SJCRH30 (cell line): Measurements from ENCODE around the gene CCL3. TPM values are rescaled to one million over a fixed set of nuclear protein-coding genes. Genes with fewer than 3 reads are reported as not detected.
"Not testable (repeated sequence)": the region's sequence is repeated elsewhere in the genome, so short reads cannot be mapped to it uniquely, and the experiment has no call there.

ENCODE experiments used
- DNase-seq, 2 experiments: peaks; one replicate each; pipeline ENCODE4 v3.0.0-alpha.2; 2015 to 2020
- H3K27ac ChIP-seq: fragments of 250-450 bp; sonication (Bioruptor Pico); 2 replicates; pipeline ENCODE4 v1.5.1; 2020; ENCODE audit warnings: mild to moderate bottlenecking, moderate library complexity
- H3K27me3 ChIP-seq: fragments of 250-450 bp; sonication (Bioruptor Pico); 2 replicates; pipeline ENCODE4 v1.5.1; 2020; ENCODE audit warnings: mild to moderate bottlenecking, moderate library complexity
- H3K36me3 ChIP-seq: fragments of 250-450 bp; sonication (Bioruptor Pico); 2 replicates; pipeline ENCODE4 v1.5.1; 2020; ENCODE audit warnings: mild to moderate bottlenecking, moderate library complexity
- H3K4me1 ChIP-seq: fragments of 250-450 bp; sonication (Bioruptor Pico); 2 replicates; pipeline ENCODE4 v1.5.1; 2020; ENCODE audit warnings: mild to moderate bottlenecking, moderate library complexity
- H3K4me3 ChIP-seq: fragments of 250-450 bp; sonication (Bioruptor Pico); 2 replicates; pipeline ENCODE4 v1.5.1; 2020; ENCODE audit warnings: mild to moderate bottlenecking, moderate library complexity
- H3K9me3 ChIP-seq: fragments of 250-450 bp; sonication (Bioruptor Pico); replicated peaks from 2 replicates; pipeline ENCODE4 v1.5.1; 2020; ENCODE audit warnings: mild to moderate bottlenecking, moderate library complexity
- total RNA-seq: library from RNA; depleted of rRNA; stranded (reverse); fragments of >200 nt; shearing (Covaris generic); gene quantifications from 2 replicates; pipeline ENCODE4 v1.2.3, GENCODE V29; 2014

CCL3 gene
- total RNA-seq, 1 experiment from 2014 or later = not detected

DNA sequence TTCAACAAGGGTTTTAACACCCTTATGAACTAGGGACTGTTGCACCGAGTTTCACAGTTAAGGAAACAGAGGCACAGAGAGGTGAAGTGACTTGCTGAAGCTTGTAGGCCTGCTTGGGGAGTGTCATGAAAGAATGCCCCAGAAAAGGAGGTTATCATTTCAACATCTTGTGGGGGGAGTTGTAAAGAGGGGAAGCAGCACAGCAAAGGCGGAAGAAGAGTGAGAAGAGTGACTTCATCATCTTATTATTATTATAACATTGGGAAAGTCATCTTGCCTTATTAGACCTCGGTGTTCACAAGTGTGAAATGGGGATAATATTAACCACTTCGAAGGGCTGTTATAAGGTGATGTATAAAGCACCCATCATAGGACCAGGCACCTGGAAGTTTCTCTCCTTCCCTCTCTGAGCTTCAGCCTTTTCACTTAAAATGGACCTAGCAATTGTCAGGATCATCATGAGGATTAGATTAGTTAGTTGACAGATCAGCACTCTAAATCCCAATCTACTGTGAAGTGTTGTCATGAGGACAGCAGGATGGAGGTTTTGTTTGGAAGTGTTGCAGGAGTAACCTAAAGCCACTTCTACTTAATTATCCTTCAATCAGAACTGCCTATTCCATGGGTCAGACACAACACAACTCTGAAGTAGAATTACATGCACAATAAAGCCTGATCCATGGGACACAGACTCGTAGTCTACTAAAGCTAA, 16.0 kb upstream of the CCL3 start:
- peaks cover 13% of the 10 kb centered on the region for H3K27me3 ChIP-seq
- DNase-seq = no peak
- no peaks in the 10 kb centered on the region for H3K36me3 ChIP-seq
- no peak overlapping the region for H3K4me3 ChIP-seq
- H3K27ac ChIP-seq = no peak overlapping the region
- no peaks in the 10 kb centered on the region for H3K4me1 ChIP-seq
- no peaks in the 10 kb centered on the region for H3K9me3 ChIP-seq

DNA sequence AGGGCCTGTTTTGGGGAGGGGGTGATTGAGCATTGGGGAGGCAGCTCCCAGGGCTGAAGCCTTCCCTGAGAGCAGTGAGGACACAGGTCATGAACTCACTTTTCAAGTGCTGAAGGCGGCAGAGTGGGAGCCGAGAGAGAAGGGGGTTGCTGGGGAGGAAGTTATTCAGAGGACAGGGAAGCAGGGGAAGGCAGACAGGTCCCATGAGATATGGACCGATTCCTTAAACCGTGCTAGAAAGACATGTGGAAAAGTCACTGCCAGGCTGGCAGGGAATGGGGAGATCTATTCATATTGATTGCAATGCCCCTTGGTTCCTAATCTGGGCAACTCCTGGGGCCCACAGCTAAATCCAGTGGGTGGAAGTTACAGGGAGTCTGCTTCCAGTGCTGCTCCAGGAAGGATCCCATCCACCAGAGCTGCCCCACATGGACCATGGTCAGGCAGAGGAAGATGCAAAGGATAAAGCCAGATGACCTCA, 14.8 kb upstream of the CCL3 start:
- no peaks in the 10 kb centered on the region for H3K9me3 ChIP-seq
- 0 out of 2 replicates have a peak, but pooled peaks cover 5% of the 10 kb centered on the region for H3K27me3 ChIP-seq
- no peaks in the 10 kb centered on the region for H3K4me1 ChIP-seq
- H3K27ac ChIP-seq = no peak overlapping the region
- no peak overlapping the region for H3K4me3 ChIP-seq
- no peak for DNase-seq
- H3K36me3 ChIP-seq = no peaks in the 10 kb centered on the region

DNA sequence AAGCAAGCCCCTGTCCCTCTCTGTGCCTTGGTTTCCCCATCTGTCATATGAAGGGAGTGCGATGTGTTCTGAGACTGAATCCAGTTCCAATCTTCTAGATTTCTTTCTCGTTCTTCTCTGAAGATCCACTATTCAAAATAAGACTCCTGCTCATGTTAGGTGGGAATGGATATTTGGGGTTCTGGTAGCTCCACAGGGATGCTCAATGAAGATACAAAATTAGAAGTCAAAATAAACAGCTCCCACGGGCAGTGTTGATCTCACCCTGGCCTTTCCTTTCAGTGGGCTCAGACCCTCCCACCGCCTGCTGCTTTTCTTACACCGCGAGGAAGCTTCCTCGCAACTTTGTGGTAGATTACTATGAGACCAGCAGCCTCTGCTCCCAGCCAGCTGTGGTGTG, 14.3 kb upstream of the CCL3 start:
- H3K27ac ChIP-seq, H3K27me3 ChIP-seq, H3K9me3 ChIP-seq, H3K36me3 ChIP-seq, DNase-seq, H3K4me3 ChIP-seq, H3K4me1 ChIP-seq: not testable (repeated sequence)

DNA sequence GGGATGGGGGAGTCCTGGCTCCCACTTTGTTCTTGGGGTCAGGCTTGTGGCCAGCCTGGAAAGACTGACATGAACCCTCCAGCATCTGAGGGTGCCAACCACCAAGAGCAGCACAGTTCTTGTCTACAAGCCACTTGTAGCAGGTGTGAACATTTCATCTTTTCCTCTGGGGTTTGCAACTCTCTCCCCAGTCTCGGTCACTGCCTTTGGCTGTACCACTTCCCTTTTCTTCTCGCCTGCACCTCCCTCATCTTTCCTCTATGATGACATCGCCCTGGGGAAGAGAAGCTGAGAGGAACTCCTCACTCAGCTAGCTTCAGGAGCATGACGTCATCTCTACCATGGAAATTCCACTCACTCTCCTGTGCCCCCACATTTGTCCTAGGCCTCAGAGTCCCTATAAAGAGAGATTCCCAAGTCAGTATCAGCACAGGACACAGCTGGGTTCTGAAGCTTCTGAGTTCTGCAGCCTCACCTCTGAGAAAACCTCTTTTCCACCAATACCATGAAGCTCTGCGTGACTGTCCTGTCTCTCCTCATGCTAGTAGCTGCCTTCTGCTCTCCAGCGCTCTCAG, 13.5 kb upstream of the CCL3 start, which contains the start of gene CCL4:
Gene CCL4 (plus strand): TSS at position 427 of the 575 bp plus-strand sequence. CDS start 79 bp downstream, at position 506.
- not testable (repeated sequence) for H3K27ac ChIP-seq, H3K4me1 ChIP-seq, H3K9me3 ChIP-seq, DNase-seq, H3K36me3 ChIP-seq, H3K27me3 ChIP-seq, H3K4me3 ChIP-seq

DNA sequence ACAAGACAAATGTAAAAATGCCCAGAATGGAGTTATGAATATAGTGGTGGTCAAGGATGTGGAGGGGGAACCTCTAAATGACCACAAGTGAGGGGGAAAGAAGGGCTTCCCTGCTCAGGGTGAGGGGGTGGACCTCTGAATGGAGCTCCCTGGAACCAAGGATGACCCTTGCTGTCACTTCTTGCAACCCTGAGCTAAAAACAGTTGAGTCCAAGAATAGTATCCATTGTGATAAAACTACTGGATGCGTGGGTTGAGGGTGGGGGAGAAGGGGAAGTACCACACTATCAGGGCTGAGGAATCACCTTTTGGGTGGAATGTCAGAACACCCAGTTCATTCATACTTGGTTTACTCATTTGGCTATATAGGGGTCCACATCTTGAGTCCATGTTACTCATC, 9.1 kb upstream of the CCL3 start:
- H3K36me3 ChIP-seq, H3K4me3 ChIP-seq, H3K27ac ChIP-seq, H3K9me3 ChIP-seq, DNase-seq, H3K4me1 ChIP-seq, H3K27me3 ChIP-seq: not testable (repeated sequence)

DNA sequence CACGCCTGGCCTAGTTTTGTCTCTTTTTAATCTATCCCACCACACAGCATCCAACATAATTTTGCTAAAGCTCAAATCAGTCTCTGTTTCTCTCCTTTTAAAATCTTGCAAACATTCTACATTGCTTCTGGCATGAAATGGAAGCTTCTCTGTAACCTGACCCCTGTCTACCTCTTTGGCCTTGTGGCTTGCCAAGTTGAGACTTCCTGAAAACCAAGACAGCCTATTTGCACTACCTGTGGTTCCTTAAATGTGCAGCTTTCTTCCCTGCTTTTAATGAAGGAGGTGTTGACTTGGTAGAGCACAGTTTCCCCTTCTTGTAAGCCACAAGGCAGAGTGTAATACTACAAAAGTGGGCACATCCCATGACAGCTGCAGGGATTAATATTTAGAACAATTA, 6.0 kb upstream of the CCL3 start:
- Histone ChIP-seq H3K4me3 (no peak overlapping the region), H3K36me3 (no peaks in the 10 kb centered on the region), H3K4me1 (no peaks in the 10 kb centered on the region), H3K27ac (no peak overlapping the region), H3K27me3 (no peaks in the 10 kb centered on the region), H3K9me3 (no peaks in the 10 kb centered on the region)
- no peak for DNase-seq

DNA sequence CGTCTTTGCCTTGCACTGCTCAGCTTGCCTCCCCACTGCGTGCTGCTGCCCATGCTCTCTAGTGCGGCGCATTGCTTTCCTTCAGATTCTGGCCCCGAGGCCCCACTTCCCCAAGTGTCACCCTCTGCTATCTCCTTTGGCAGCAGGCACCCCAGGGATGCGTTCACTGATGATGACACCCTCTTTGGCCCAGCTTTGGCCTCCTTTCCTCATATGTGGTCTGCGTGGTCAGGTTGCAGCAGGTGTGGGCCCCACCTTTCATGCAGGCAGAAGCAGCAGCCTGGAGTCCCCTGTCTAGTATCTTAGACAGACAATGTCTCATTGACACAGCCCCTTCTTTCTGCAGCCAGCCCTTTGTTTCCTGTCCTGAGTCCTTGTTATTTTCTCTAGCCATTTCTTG, 4.8 kb upstream of the CCL3 start:
- H3K27ac ChIP-seq = no peak overlapping the region
- H3K36me3 ChIP-seq = no peaks in the 10 kb centered on the region
- H3K4me3 ChIP-seq = no peak overlapping the region
- no peaks in the 10 kb centered on the region for H3K9me3 ChIP-seq
- 0 out of 2 replicates have a peak, but pooled peaks cover 3% of the 10 kb centered on the region for H3K27me3 ChIP-seq
- DNase-seq = no peak
- no peaks in the 10 kb centered on the region for H3K4me1 ChIP-seq

DNA sequence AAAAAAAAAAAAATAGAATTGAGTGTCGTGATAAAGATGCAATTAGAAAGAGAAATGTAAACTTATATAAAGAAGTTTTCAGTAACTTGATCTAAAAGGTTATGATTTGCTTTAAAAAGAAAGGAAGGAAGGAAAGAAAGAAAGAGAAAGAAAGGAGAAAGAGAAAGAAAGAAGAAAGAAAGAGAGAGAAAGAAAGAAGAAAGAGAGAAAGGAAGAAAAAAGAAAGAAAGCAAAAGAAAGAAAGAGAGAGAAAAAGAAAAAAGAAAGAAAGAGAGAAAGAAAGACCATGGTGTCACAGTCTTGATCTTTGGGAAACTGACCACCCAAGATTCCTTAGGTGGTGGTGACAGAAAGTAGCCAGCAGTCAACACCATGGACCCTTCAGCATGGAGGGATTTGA, 4.3 kb upstream of the CCL3 start:
- Histone ChIP-seq H3K27ac (no peak overlapping the region), H3K4me3 (no peak overlapping the region), H3K4me1 (no peaks in the 10 kb centered on the region), H3K9me3 (no peaks in the 10 kb centered on the region), H3K36me3 (no peaks in the 10 kb centered on the region), H3K27me3 (0 out of 2 replicates have a peak, but pooled peaks cover 3% of the 10 kb centered on the region)
- DNase-seq = no peak

DNA sequence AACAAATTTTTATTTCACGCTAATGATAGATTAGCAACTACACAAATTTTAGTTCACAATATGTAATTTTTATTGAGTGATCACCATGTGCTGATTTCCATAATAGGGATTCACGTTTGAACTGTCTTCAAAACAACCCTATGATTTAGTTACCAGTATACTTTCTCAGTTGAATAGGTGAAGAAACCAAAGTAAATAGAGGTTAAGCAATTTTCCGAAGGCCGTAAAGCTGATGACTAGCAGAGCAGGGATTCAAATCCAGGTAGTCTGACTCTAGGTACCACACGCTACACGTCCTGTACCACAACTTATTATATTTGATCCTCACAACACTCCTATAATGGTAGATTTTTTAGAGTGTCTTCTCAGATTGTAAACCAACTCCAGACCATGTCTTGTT, 2.8 kb upstream of the CCL3 start:
- not testable (repeated sequence) for H3K36me3 ChIP-seq, DNase-seq, H3K27me3 ChIP-seq, H3K9me3 ChIP-seq, H3K4me1 ChIP-seq, H3K27ac ChIP-seq, H3K4me3 ChIP-seq

DNA sequence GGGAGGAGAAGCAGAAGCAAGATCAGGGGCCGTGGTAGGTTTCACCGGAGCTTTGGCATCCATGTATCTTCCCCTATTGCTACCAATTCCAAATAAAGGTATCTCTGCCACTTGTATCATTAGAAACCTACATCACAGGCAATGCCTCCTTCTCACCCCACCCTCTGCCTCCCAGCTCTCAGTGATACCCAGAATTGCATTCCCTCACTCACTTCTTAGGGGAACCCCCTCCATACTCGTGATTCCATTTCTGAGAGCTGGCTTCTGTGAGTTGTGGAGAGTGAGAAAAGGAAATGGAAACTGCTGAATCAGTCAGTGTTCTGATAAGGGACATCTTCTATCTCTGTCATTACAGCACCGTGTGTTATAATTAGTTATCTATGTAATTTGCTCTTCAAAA, 2.3 kb upstream of the CCL3 start:
- H3K27me3 ChIP-seq = 0 out of 2 replicates have a peak, but pooled peaks cover 3% of the 10 kb centered on the region
- H3K9me3 ChIP-seq = no peaks in the 10 kb centered on the region
- H3K4me3 ChIP-seq = no peak overlapping the region
- no peak overlapping the region for H3K27ac ChIP-seq
- H3K4me1 ChIP-seq = no peaks in the 10 kb centered on the region
- H3K36me3 ChIP-seq = no peaks in the 10 kb centered on the region
- DNase-seq = no peak

DNA sequence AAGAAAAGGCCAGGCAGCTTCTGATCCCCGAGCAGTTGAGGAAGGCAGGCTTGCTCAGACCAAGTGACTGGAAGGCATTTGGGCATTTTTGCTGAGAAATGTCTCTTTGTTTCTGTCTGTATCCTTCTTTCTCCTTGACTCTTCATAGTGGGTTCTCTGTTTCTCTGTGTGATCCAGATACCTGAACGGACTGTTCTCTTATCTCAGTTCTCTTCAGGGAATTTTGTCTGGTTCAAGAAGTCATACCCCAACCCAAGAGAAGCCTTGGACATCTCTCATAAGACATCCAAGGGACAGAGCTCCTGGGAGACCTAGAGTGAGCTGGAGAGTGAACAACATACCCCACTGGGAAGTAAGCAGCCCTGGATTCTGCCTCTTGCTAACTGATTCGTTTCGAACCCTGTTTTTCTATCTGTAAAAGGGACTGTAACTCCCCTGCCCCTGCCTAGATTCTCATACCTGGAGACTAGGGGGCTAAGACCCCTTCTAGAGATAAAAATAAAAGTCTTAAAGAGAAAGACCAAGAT, 541 bp downstream of the CCL3 start:
- 0 out of 2 replicates have a peak, but pooled peaks cover 3% of the 10 kb centered on the region for H3K27me3 ChIP-seq
- no peak overlapping the region for H3K4me3 ChIP-seq
- no peaks in the 10 kb centered on the region for H3K36me3 ChIP-seq
- H3K4me1 ChIP-seq = no peaks in the 10 kb centered on the region
- H3K27ac ChIP-seq = no peak overlapping the region
- H3K9me3 ChIP-seq = no peaks in the 10 kb centered on the region
- no peak for DNase-seq

DNA sequence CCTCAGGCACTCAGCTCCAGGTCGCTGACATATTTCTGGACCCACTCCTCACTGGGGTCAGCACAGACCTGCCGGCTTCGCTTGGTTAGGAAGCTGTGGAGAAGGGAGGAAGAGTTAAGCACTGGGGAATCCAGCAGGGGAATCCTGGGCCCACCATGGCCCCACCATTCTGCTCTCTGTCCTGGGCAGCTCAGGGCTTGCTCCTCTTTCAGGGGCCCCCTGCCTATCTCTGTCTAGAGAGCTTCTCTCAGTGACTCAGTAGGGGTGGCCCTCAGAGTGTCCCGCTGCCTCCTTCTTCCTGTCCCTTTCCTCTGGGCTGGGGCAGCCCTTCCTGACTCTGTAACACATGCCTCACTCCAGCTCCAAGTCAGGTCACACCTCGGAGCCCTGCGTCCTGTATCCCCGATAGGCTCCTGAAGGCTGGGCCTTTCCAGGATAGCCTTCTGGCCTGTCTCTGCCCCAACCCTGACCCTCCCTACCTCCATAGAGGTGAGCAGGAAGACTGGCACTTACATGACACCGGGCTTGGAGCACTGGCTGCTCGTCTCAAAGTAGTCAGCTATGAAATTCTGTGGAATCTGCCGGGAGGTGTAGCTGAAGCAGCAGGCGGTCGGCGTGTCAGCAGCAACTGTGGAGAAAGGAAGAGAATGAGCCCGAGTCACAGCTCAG, 1.1 kb downstream of the CCL3 start:
- H3K27me3 ChIP-seq = 0 out of 2 replicates have a peak, but pooled peaks cover 3% of the 10 kb centered on the region
- no peaks in the 10 kb centered on the region for H3K9me3 ChIP-seq
- H3K36me3 ChIP-seq = no peaks in the 10 kb centered on the region
- no peak overlapping the region for H3K4me3 ChIP-seq
- DNase-seq = no peak
- H3K27ac ChIP-seq = no peak overlapping the region
- H3K4me1 ChIP-seq = no peaks in the 10 kb centered on the region

DNA sequence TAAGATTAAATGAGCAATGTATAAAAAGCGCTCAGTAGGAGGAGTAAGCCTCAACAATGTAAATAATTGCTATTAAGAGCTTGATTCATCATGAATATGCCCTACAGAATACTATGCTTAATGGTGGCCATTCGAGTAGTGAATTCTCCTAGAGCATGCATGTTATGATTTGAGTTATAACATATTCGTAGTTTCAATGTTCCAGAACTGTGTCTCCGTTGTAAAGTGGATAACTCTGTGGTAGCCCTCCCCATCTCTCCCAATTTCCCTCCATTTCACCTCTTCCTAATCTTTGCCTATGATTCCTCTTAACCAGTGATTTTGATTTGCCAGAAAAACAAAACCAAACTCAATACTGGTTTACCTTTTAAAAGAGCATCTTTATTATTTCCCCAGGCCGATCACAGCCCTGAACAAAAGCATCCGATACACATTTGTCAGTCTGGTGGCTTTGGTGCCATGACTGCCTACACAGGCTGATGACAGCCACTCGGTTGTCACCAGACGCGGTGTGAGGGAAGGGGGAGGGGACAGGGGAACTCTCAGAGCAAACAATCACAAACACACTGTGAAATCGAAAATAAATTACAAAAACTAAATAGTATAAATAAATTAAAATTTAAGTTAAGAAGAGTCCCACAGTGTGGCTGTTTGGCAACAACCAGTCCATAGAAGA, 1.9 kb downstream of the CCL3 start:
- H3K4me3 ChIP-seq, DNase-seq, H3K27me3 ChIP-seq, H3K9me3 ChIP-seq, H3K36me3 ChIP-seq, H3K4me1 ChIP-seq, H3K27ac ChIP-seq: not testable (repeated sequence)

DNA sequence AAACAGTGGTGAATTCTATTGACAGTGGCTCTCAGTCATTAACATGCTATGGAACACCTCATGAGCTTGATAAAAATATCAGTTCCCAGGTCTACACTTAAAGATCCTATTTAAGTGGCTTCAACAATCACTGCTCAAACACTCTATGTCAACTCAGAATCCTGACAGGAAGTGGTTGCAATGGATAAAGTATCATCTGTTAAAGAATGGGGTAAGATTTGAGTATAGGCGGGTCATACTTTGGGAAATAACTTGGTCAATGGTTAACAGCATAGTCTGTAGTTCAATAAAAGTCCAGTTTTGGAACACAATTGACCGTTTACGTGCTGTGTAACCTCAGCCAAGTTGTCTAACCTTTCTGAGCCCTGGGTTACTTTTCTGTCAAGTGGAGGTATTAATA, 2.5 kb downstream of the CCL3 start:
- H3K36me3 ChIP-seq, H3K4me3 ChIP-seq, H3K4me1 ChIP-seq, DNase-seq, H3K27ac ChIP-seq, H3K9me3 ChIP-seq, H3K27me3 ChIP-seq: not testable (repeated sequence)

DNA sequence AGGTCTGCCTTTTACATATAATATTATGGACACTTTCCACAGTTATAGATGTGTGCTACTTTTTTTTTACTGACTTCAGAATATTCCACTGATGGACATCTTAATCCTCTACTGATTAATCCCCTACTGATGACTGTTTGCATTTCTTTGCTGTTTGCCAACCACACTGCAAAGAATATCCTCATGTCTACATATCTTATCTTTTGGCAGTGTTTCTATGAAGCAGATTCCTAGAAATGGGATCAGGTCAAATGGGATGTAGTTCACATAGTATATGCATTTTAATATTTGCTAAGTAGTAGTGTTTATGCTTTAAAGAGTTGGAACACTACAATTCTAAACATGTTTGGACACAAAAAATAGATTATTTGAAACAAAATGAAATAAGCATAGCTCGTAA, 3.2 kb downstream of the CCL3 start:
- Histone ChIP-seq H3K4me1 (no peaks in the 10 kb centered on the region), H3K36me3 (no peaks in the 10 kb centered on the region), H3K9me3 (no peaks in the 10 kb centered on the region), H3K27ac (no peak overlapping the region), H3K27me3 (0 out of 2 replicates have a peak, but pooled peaks cover 3% of the 10 kb centered on the region), H3K4me3 (no peak overlapping the region)
- no peak for DNase-seq
